Neural cell (in vitro differentiated cells): ENCODE data around the gene MAP4K2. TPM values are rescaled to one million over a fixed set of nuclear protein-coding genes. Genes with fewer than 3 reads are reported as not detected.
A peak's percentile ranks its signal among the peaks of the same experiment; 100 is the strongest.

Experiments
- H2AFZ ChIP-seq: fragments of 200-600, 300-800 bp; sonication (generic), shearing (Covaris generic); 2 replicates; pipeline ENCODE4 v1.6.0; 2014; ENCODE audit warnings: low read depth, mild to moderate bottlenecking, antibody characterized with exemption, low read length, moderate library complexity
- H3F3A ChIP-seq: fragments of 200-600 bp; shearing (Covaris generic); 2 replicates; pipeline ENCODE4 v1.6.1; 2016; ENCODE audit warnings: mild to moderate bottlenecking, moderate library complexity, mixed read lengths, antibody characterized with exemption, low read length; ENCODE audit not compliant: insufficient read depth, poor library complexity, severe bottlenecking
- H3K27ac ChIP-seq: fragments of 200-600, 300-800 bp; sonication (generic), shearing (Covaris generic); 2 replicates; pipeline ENCODE4 v1.5.1; 2014; ENCODE audit warnings: mild to moderate bottlenecking, low read length, moderate library complexity
- H3K27me3 ChIP-seq: fragments of 300-800, 200-600 bp; sonication (generic), shearing (Covaris generic); 2 replicates; pipeline ENCODE4 v1.6.0; 2014; ENCODE audit warnings: mild to moderate bottlenecking, low read depth, low read length, moderate library complexity; ENCODE audit not compliant: insufficient read depth
- H3K36me3 ChIP-seq: fragments of 300-800, 200-600 bp; sonication (generic), shearing (Covaris generic); 2 replicates; pipeline ENCODE4 v1.5.1; 2014; ENCODE audit warnings: mild to moderate bottlenecking, antibody characterized with exemption, low read length, moderate library complexity; ENCODE audit not compliant: insufficient read depth
- H3K4me2 ChIP-seq: fragments of 300-800, 200-600 bp; sonication (generic), shearing (Covaris generic); 2 replicates; pipeline ENCODE4 v1.6.0; 2014; ENCODE audit warnings: mild to moderate bottlenecking, low read length
- H3K4me3 ChIP-seq: fragments of 300-800, 200-600 bp; sonication (generic), shearing (Covaris generic); 2 replicates; pipeline ENCODE4 v1.5.1; 2014; ENCODE audit warnings: mild to moderate bottlenecking, low read length, moderate library complexity
- H3K79me2 ChIP-seq: fragments of 200-600 bp; shearing (Covaris generic); replicated peaks from 2 replicates; pipeline ENCODE4 v1.6.0; 2014; ENCODE audit warnings: mild to moderate bottlenecking, low read length, moderate library complexity; ENCODE audit not compliant: insufficient read depth
- H3K9ac ChIP-seq: fragments of 300-800, 200-600 bp; sonication (generic), shearing (Covaris generic); 2 replicates; pipeline ENCODE4 v1.6.1; 2016; ENCODE audit warnings: mild to moderate bottlenecking, low read length, mixed read lengths
- H3K9me2 ChIP-seq: fragments of 200-600 bp; shearing (Covaris generic); 2 replicates; pipeline ENCODE4 v1.6.1; 2016; ENCODE audit warnings: mild to moderate bottlenecking, low read length, mixed read lengths; ENCODE audit not compliant: insufficient read depth
- H3K9me3 ChIP-seq: fragments of 200-600, 300-800 bp; sonication (generic), shearing (Covaris generic); 2 replicates; pipeline ENCODE4 v1.6.1; 2016; ENCODE audit warnings: mild to moderate bottlenecking, mixed run types, low read length, moderate library complexity, mixed read lengths
- H4K20me1 ChIP-seq: fragments of 200-600 bp; shearing (Covaris generic); 2 replicates; pipeline ENCODE4 v1.6.1; 2016; ENCODE audit warnings: mild to moderate bottlenecking, mixed run types; ENCODE audit not compliant: insufficient read depth
- EP300 ChIP-seq: fragments of 450-650 bp; conservative IDR thresholded peaks from 2 replicates; pipeline ENCODE4 v1.6.1; 2014; ENCODE audit warnings: antibody characterized with exemption, mild to moderate bottlenecking, moderate library complexity; ENCODE audit not compliant: poor library complexity, severe bottlenecking
- EZH2 ChIP-seq: fragments of 200-600, 300-800 bp; shearing (Covaris generic), sonication (generic); IDR thresholded peaks from 2 replicates; pipeline ENCODE4 v1.6.1; 2014; ENCODE audit warnings: antibody characterized with exemption, low read length, borderline replicate concordance, mild to moderate bottlenecking; ENCODE audit not compliant: insufficient read depth, poor library complexity, severe bottlenecking
- MXI1 ChIP-seq: fragments of 450-650 bp; conservative IDR thresholded peaks from 2 replicates; pipeline ENCODE4 v1.6.1; 2014; ENCODE audit warnings: antibody characterized with exemption, mild to moderate bottlenecking; ENCODE audit not compliant: poor library complexity, severe bottlenecking
- POLR2AphosphoS5 ChIP-seq: IDR thresholded peaks from 2 replicates; pipeline ENCODE4 v1.6.1; 2012
- RAD21 ChIP-seq: fragments of 450-650 bp; conservative IDR thresholded peaks from 2 replicates; pipeline ENCODE4 v1.6.1; 2014; ENCODE audit warnings: antibody characterized with exemption, mild to moderate bottlenecking, moderate library complexity
- SMC3 ChIP-seq: fragments of 450-650 bp; conservative IDR thresholded peaks from 2 replicates; pipeline ENCODE4 v1.6.1; 2014; ENCODE audit warnings: antibody characterized with exemption, mild to moderate bottlenecking, moderate library complexity; ENCODE audit not compliant: poor library complexity
- TAF1 ChIP-seq: IDR thresholded peaks from 2 replicates; pipeline ENCODE4 v1.6.1; 2012; ENCODE audit warnings: low read depth
- polyA plus RNA-seq: library from polyadenylated mRNA; depleted of rRNA; stranded (reverse); fragments of >200 nt; gene quantifications from 2 replicates; pipeline ENCODE4 v1.2.3, GENCODE V29; 2014
- TF ChIP-seq, protein P1 (sequence below): fragments of 450-650 bp; IDR thresholded peaks from 2 replicates; pipeline ENCODE4 v1.5.1; 2014; ENCODE audit warnings: antibody characterized with exemption, mild to moderate bottlenecking, moderate library complexity; ENCODE audit not compliant: poor library complexity, severe bottlenecking
- TF ChIP-seq, protein P2 (sequence below): IDR thresholded peaks from 2 replicates; pipeline ENCODE4 v1.6.1; 2012; ENCODE audit warnings: borderline replicate concordance

The MAP4K2 gene
- polyA plus RNA-seq, 1 donor from 2014 or later: 12.4 TPM

DNA sequence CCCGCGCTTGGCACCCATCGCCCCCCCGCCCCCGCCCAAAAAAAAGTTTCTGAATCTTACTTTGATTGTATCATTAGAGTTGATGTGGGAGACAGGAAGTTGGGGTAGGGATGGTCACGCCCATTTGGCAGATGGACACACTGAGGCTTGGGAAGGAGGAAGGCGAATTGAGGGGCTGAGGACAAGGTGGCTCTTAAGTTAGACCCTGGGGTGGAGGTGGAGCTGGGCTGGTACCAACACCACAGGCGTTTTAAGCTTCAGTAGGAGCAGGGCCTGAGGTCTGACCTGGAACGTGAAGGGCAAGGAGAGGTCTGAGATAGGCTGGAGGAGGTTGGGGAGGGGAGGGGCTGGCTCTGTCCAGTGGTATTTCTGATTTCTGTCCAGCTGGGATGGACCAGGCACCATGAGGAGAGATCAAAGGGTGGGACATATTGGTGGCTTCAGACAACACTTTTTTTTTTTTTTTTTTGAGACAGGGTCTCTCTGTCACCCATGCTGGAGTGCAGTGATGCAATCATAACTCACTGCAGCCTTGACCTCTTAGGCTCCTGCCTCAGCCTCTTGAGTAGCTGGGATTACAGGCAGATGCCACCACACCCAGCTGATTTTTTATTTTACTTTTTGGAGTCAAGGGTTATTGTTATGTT lies 42.2 kb upstream of the MAP4K2 start:
- H3K9me3 ChIP-seq: no peaks in the 10 kb centered on the region
- H4K20me1 ChIP-seq: no peaks in the 10 kb centered on the region
- no peak overlapping the region for H3K4me3 ChIP-seq
- no peak overlapping the region for H3K4me2 ChIP-seq
- TF ChIP-seq TAF1 (no peak), EZH2 (no peak), POLR2AphosphoS5 (no peak), MXI1 (no peak), EP300 (no peak), SMC3 (no peak), RAD21 (no peak)
- TF ChIP-seq, protein P1, sequence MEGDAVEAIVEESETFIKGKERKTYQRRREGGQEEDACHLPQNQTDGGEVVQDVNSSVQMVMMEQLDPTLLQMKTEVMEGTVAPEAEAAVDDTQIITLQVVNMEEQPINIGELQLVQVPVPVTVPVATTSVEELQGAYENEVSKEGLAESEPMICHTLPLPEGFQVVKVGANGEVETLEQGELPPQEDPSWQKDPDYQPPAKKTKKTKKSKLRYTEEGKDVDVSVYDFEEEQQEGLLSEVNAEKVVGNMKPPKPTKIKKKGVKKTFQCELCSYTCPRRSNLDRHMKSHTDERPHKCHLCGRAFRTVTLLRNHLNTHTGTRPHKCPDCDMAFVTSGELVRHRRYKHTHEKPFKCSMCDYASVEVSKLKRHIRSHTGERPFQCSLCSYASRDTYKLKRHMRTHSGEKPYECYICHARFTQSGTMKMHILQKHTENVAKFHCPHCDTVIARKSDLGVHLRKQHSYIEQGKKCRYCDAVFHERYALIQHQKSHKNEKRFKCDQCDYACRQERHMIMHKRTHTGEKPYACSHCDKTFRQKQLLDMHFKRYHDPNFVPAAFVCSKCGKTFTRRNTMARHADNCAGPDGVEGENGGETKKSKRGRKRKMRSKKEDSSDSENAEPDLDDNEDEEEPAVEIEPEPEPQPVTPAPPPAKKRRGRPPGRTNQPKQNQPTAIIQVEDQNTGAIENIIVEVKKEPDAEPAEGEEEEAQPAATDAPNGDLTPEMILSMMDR: no peak
- TF ChIP-seq, protein P2, sequence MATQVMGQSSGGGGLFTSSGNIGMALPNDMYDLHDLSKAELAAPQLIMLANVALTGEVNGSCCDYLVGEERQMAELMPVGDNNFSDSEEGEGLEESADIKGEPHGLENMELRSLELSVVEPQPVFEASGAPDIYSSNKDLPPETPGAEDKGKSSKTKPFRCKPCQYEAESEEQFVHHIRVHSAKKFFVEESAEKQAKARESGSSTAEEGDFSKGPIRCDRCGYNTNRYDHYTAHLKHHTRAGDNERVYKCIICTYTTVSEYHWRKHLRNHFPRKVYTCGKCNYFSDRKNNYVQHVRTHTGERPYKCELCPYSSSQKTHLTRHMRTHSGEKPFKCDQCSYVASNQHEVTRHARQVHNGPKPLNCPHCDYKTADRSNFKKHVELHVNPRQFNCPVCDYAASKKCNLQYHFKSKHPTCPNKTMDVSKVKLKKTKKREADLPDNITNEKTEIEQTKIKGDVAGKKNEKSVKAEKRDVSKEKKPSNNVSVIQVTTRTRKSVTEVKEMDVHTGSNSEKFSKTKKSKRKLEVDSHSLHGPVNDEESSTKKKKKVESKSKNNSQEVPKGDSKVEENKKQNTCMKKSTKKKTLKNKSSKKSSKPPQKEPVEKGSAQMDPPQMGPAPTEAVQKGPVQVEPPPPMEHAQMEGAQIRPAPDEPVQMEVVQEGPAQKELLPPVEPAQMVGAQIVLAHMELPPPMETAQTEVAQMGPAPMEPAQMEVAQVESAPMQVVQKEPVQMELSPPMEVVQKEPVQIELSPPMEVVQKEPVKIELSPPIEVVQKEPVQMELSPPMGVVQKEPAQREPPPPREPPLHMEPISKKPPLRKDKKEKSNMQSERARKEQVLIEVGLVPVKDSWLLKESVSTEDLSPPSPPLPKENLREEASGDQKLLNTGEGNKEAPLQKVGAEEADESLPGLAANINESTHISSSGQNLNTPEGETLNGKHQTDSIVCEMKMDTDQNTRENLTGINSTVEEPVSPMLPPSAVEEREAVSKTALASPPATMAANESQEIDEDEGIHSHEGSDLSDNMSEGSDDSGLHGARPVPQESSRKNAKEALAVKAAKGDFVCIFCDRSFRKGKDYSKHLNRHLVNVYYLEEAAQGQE: no peak
- no peak overlapping the region for H2AFZ ChIP-seq
- no peak overlapping the region for H3K27ac ChIP-seq
- H3K9ac ChIP-seq: no peak overlapping the region
- no peaks in the 10 kb centered on the region for H3K36me3 ChIP-seq
- no peaks in the 10 kb centered on the region for H3F3A ChIP-seq
- H3K27me3 ChIP-seq: peaks cover 25% of the 10 kb centered on the region
- H3K9me2 ChIP-seq: no peaks in the 10 kb centered on the region
- no peaks in the 10 kb centered on the region for H3K79me2 ChIP-seq

DNA sequence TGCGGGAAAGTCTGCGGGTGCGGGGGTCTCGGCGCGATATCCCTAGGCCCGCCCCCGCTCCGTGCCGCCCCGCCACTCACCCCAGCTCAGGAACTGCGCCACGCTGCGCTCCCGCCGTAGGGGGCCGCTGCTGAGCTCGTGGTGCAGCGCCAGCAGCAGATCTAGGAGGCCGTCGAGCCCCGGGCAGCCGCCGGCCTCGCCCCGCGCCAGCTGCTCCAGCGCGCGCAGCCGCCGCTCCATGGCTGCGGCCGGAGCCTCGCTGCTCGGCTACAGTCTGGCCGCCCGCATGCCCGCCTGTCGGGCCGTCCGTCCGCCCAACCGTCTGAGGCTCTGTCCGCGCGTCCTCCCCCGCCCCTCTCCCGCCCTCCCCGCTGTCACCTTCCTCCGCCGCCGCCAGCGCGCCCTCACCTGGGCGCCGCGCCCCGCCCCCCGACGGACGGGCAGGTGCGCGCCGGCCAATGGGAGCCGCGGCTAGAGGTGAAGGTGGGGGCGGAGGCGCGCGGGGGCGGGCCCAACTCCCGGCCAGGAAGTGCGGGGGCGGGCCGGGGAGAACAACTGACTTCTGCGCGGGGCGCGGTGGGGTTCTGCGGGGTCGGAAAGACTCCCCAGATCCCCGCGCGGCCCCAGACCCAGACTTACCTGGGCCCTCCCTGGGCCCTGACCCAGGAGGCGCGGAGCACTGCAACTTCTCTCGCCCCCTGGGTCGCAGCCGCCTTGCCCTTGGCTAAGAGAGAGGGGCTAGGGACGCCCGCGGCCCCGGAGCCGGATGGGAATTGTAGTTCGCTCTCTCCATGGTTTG lies 41.5 kb upstream of the MAP4K2 start, which contains the start of gene CDC42BPG:
TSS of gene CDC42BPG (minus strand) at position 324 of the 799 bp plus-strand sequence. CDS start at position 240, 84 bp downstream.
- H4K20me1 ChIP-seq: no peaks in the 10 kb centered on the region
- no peak within 1 kb of the TSS for H3K9ac ChIP-seq
- peak; percentile 13 for TF ChIP-seq SMC3
- TF ChIP-seq, protein P1: peak; percentile 62
- no peak for TF ChIP-seq EP300
- no peak for TF ChIP-seq EZH2
- TF ChIP-seq, protein P2: no peak
- peak; percentile 13 for TF ChIP-seq RAD21
- no peak for TF ChIP-seq POLR2AphosphoS5
- peak within 1 kb of the TSS; percentile 21 for H3K4me3 ChIP-seq
- H3K9me3 ChIP-seq: no peaks in the 10 kb centered on the region
- H3K36me3 ChIP-seq: no peaks in the 10 kb centered on the region
- no peak within 1 kb of the TSS for H3K27ac ChIP-seq
- no peak within 1 kb of the TSS for H2AFZ ChIP-seq
- peaks cover 25% of the 10 kb centered on the region for H3K27me3 ChIP-seq
- H3K9me2 ChIP-seq: no peaks in the 10 kb centered on the region
- H3K4me2 ChIP-seq: no peak within 1 kb of the TSS
- no peaks in the 10 kb centered on the region for H3K79me2 ChIP-seq
- no peaks in the 10 kb centered on the region for H3F3A ChIP-seq
